Stimulated activated naive CD4-positive, alpha-beta T cell treated with Interleukin-2 at 50 U/mL for 16 hours (primary cell): ENCODE results near the gene SLC25A38.
"Not testable (repeated sequence)": the region's sequence is repeated elsewhere in the genome, so short reads cannot be mapped to it uniquely, and the experiment has no call there.

Experiments
- DNase-seq: peaks from one replicate; lab custom pipeline; 2025; lab: John Stamatoyannopoulos, UW

The SLC25A38 gene, protein sequence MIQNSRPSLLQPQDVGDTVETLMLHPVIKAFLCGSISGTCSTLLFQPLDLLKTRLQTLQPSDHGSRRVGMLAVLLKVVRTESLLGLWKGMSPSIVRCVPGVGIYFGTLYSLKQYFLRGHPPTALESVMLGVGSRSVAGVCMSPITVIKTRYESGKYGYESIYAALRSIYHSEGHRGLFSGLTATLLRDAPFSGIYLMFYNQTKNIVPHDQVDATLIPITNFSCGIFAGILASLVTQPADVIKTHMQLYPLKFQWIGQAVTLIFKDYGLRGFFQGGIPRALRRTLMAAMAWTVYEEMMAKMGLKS

DNA sequence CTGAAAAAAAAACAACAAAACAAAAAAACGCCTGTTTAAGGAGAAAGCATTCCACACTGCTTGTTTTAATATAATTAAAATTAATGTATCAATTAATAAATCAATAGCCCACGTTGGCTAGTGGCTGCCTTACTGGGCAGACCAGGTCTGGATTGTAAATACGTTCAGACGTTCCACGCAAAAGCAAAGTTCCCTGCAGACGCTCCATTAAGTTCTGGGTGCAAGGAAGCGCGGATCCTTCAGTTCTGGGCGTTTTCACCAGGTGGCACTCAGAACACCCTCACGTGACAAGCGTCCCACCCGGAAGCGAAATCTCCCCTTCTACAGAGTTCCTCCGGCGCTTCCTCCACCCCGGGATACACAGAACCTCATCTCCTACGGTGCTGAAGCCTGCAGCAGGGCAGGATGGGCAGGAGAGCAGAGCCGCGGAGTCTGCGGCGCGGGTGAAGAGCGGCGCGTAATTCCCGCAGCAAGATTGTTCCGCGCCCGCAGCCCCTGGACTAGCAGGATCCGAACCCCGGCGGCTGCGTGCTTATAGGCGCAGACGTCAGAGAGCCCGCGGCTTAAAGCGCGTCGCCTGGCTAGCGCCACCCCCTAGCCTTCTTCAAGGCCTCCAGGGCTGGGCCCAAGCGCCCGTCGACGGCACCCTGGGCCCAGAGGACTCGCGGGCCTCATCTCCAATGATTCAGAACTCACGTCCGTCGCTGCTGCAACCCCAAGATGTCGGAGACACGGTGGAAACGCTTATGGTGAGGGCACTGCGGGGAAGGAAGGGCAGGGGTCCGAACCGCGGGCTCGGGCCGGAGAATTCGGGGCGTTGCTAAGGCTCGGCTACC lies at the start of gene SLC25A38:
Gene SLC25A38, plus strand, starts transcription at position 326 of the 836 bp plus-strand sequence. Its CDS starts 355 bp downstream, at position 681.
- DNase-seq = no peak

DNA sequence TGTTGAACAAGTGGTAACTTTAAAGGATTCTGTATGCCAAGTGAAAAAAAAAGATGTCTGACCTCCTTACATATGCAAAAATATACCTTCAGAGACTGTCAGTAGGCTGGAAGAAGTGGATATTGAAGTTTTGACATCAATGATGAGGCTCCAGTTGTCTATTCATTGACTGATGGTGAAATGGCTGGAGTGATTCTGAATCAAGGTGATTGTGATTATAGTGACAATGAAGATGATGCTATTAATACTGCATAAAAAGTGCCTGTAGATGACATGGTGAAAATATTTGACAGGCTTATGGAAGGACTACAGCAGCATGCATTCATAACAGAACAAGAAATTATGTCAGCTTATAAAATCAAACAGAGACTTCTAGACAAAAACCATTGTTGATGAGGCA lies 49.6 kb upstream of the SLC25A38 start:
- DNase-seq = no peak

DNA sequence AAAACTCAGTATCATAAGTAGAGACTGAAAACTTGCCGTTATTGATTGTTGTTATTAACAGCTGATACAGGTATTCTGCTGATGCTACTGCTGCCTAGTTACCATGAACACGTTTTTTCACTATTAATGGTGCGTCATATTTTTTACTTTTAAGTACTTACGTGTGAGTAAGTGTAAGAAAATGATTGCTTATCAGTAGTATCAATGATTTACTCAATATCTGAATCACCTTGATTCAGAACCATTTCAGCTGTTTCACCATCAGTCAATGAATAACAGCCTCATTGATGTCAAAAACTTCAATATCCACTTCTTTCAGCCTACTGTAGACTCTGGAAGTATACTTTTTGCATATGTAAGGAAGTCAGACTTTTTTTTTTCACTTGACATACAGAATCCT lies 49.0 kb upstream of the SLC25A38 start:
- DNase-seq = no peak

DNA sequence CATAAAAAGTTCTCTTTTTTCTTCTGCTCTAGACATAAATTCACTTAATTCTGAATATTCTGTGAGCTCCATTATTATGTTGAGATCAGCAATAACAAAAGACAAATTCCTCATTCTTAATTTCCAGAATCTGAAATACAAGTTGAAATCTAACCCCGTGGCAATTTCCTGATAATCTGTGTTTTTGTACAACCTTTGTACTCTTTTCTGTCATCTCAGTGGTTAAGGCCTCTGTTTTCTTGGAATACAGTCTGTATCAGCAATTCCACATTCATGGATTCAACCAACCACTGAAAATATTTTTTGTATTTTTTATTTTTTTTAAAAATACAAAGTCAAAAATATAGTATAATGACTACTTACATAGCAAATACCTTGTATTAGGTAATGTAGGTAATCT lies 45.0 kb upstream of the SLC25A38 start:
- no peak for DNase-seq

DNA sequence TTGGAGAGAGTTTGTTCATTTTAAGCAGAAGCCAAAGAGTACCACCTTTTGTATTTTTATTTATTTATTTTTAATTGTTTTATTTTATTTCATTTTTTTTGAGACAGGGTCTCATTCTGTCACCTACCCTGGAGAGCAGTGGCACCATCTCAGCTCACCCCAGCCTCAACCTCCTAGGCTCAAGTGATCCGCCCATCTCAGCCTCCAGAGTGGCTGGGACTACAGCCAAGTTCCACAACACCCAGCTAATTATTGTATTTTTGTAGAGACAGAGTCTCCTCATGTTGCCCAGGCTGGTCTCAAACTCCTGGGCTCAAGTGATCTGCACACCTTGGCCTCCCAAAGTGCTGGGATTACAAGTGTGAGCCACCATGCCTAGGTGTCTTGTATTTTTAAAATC lies 44.1 kb upstream of the SLC25A38 start:
- DNase-seq = no peak

DNA sequence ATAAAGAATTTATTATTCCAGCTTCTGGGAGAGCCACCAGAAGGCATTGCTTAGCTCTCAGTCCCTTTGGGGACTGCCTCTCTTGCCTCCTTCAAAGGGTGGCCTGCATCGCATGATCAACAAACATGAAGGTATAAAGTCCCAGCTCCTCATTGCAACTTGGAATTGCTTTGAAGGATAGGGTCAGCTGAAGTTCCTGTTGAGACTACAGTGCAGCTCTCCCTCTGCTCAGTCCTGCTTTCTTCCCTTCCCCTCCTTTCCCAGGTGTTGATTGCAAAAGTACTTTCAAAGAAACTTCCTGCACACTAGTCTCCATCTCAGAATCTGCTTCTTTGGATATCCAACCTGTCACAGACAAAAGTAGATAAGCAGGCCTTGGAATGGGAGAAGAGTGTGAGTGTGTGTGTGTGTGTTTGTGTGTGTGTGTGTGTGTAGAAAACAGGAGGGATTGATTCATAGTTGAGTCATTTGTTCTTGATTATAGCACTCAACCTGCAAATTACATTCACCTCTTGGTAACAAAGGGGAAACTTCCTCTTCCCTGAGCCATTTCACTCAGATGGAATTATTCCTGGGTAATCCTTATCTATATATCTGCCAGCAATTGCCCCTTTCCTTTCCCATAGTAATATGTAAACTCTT lies 40.0 kb upstream of the SLC25A38 start:
- DNase-seq = no peak

DNA sequence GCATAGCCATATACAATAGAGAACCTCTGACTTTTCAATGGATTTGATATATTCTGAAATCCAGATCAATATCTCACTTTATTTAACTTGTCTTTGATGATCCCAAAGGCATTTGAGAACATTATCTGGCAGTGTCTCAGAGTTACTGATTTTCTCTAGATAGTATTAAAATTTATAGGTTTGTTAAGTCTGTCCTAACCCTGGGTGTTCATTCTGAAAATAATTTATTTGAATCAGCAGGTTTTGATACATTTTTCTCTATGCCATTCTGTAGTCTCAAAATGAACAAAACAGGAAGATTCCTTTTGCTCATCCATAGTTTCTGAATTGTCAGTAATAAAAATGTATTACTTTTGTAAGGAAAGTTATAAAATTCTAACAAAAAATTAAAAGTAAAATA lies 39.4 kb upstream of the SLC25A38 start:
- DNase-seq = no peak

DNA sequence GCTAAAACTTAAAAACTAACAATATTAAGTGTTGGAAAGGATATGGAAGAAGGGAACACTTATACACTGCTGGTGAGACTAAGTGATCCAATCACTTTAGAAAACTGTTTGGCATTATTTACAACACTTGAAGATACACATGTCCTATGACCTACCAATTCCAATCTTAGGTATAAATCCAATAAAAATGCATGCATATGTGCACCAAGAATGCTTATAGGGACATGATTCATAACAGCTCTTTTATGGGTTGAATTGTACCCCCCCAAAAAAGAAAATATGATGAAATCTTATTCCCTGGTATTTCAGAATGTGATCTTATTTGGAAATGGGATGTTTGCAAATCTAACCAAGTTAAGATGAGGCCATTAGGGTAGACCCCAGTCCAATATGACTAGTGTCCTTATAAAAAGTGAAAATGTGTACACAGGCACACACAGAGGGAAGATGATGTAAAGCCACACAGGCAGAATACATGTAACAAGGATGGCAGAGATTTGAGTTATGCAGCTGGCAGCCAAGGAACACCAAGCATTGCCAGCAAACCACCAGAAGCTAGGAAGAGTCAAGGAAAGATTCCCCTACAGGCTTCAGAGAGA lies 38.3 kb upstream of the SLC25A38 start:
- DNase-seq = no peak

DNA sequence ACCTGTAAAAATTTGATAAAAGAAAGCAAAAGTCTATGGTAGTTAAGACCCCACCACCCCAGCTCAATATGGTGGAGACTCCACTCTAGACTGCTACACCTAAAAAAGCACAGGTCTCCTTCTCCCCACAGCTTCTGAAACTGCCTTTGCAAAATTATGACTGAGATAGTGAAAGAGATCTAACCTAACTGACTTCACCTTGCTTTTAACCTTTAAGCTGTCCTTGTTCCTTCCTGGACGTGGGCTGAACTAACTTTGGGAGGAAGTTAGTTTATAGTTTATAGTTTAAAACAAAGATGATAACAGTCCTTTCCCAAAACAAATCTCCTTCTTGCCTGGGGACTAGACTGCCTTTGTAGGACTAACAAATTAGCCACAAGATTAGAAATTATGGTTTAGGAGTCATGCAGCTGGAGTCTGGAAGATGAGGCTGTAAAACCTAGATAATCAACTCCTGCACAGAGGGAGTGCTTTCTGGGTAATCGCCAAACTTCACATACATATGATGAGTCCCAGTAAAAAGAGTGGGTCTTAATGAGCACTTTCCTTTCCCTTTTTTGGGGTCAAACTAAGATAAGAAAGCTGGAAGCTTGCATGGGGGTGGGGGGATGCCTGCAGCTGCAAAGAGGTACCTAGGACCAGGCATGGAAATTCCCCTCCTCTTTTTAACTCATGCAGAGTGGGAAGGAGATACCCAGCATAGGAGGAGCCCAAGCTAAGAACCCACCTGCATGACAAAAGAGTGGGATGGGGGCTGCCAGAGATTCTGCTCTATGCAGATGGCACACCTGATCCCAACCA lies 36.2 kb upstream of the SLC25A38 start:
- DNase-seq = no peak

DNA sequence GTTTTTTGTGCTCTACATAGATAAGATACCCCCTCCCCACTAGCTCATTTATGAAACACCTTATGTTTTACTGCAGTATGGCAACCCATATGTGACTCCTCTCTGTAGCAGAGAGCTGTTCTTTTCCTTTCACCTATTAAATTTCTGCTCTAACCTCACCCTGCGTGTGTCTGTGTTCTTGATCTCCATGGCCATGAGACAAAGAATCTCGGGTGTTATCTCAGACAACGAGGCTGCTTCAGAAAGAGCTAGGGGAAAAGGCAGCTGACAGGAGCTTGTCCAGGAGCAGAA lies 35.6 kb upstream of the SLC25A38 start:
- DNase-seq = no peak

DNA sequence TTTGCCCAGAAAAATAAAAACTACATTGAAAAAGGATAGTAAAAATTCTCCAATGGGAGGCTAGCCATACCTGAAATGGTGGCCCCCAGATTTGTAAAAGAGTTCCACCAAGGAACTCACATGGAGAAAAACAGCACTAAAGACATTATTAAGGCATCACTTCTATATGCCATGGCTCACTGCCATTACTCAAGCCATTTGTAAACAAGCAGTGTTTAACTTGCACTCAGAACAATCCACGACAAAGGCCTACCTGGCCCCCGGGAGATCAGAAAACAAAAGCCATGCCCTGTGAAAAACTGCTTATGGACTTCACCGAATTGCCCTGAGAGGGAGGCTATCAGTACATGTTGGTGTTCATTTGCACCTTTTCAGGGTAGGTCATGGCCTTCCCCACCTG lies 34.1 kb upstream of the SLC25A38 start:
- DNase-seq = no peak

DNA sequence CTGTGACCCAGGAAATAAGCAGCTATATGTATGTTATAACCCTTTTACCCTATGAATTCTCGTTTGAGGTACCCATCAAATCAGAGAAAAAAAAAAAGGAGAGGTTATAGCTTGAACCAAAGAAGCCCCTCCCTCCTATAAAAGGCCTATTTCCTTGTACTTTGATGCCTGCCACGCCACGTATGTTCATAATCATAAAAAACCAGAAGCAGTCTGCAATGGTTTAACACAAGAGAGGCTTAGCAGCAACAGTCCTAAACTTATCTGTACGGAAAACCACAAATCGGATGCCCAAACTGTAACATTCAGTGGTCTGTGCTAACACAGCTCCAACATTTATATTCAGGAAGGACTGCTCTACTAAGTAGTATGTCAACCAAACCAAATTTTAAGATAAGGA lies 32.5 kb upstream of the SLC25A38 start:
- no peak for DNase-seq

DNA sequence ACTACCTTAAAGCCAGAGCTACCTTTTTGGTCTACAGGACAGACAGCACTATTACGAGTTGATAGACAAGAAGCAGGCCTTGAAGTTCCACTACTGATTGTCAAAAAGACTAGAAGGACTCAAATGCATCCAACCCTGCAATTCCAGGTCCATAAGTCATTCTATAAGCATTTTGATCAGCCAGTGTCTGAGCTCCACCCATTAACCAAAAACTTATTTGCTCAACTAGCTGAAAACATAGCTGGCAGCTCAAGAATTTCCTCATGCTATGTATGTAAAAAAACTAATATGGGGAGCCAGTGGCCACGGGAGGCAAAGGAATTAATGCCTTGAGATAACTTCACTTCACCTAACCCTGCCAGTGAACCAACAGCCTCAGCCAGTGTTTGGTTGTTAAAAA lies 32.0 kb upstream of the SLC25A38 start:
- not testable (repeated sequence) for DNase-seq

DNA sequence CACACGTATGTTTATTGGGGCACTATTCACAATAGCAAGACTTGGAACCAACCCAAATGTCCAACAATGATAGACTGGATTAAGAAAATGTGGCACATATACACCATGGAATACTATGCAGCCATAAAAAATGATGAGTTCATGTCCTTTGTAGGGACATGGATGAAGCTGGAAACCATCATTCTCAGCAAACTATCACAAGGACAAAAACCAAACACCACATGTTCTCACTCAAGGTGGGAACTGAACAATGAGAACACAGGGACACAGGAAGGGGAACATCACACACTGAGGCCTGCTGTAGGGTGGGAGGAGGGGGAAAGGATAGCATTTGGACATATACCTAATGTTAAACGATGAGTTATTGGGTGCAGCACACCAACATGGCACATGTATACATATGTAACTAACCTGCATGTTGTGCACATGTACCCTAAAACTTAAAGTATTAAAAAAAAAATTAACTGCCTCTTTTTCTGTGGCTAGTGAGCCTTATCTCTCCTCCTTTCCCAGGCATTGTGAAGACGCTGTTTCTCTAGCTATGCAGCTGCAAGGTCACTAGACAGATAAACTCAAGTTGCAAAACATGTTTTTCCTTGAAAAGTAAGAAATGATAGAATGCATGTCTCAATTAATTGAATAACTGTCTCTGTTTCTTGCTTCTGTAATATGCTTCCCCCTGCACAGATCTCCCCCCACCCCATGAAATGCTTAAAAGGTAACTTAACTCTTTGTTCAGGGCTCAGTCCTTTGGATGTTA lies 29.8 kb upstream of the SLC25A38 start:
- DNase-seq = not testable (repeated sequence)

DNA sequence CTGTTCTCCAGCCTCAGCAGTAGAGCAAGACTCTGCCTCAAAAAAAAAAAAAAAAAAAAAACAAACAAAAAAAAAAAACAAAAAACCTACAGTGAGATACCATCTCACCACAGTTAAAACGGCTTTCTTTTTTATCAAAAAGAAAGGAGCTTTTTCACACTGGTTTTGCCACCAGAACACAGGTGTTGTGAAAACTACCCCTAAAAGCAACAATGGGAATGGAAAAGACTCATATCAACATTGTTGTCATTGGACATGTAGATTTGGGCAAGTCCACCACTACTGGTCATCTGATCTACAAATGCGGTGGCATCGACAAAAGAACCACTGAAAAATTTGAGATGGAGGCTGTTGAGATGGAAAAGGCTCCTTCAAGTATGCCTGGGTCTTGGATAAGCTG lies 24.8 kb upstream of the SLC25A38 start:
- no peak for DNase-seq

DNA sequence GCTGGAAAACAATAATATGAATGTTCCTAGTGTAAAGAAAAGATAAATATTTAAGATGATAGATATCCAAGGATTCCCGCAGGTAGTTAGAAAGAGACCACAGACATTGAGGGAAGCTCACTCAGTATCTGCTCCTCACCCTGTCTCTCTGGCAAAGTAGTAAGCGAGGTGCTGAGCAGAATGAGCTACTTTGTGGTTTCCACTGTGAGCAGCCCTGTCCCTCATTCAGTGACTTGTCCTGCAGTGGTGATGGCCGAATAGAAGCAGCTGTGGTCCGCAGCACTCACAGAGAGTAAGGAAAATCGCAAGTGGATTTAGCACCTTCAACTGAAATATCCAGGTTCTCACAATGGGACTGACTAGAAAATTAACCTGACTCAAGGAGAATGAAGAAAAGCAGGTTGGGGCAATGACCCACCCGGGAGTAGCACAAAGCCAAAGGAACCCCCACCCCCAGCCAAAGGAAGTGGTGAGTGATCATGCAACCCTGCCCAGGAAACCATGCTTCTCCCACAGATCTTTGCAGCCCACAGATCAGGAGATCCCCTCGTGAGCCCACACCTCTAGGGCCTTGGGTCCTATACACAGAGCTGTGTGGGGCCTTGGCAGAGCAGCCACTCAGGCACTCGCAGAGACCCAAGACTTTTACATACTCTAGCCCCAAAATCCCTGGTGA lies 21.8 kb upstream of the SLC25A38 start:
- peak; percentile 57 for DNase-seq

DNA sequence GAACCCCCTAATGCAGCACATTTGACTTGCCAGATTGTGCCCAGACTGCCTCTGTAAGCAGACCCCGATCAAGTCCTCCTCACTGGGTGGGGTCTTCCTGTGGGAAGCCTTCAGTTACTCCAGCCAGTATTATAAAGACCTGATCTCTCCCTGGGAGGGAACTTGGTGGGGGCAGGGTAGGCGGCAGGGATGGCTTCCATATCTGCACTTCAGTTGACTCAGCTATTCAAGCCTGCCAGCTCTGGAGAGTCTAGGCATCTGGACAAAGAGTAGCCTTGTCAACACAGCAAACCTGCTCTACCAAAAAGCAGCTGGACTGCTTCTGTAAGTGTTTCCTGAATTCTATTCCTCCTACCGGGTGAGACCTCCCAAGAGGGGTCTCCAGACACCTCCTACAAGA lies 21.0 kb upstream of the SLC25A38 start:
- no peak for DNase-seq

DNA sequence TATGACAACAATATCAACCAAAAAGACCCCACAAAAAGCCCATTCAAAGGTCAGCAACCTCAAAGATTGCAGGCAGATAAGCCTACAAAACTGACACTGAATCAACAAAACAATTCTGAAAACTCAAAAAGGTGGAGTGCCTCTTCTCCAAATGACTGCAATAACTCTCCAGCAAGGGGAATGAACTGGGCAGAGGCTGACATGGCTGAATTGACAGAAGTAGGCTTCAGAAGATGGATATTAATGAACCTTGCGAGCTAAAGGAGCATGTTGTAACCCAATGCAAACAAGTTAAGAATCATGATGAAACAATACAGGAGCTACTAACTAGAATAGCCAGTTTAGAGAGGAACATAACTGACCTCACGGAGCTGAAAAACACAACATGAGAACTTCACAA lies 20.4 kb upstream of the SLC25A38 start:
- no peak for DNase-seq

DNA sequence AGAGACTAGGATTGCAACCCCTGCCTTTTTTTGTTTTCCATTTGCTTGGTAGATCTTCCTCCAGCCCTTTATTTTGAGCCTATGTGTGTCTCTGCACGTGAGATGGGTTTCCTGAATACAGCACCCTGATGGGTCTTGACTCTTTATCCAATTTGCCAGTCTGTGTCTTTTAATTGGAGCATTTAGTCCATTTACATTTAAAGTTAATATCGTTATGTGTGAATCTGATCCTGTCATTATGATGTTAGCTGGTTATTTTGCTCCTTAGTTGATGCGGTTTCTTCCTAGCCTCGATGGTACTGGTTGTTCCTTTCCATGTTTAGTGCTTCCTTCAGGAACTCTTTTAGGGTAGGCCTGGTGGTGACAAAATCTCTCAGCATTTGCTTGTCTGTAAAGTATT lies 12.7 kb upstream of the SLC25A38 start:
- not testable (repeated sequence) for DNase-seq

DNA sequence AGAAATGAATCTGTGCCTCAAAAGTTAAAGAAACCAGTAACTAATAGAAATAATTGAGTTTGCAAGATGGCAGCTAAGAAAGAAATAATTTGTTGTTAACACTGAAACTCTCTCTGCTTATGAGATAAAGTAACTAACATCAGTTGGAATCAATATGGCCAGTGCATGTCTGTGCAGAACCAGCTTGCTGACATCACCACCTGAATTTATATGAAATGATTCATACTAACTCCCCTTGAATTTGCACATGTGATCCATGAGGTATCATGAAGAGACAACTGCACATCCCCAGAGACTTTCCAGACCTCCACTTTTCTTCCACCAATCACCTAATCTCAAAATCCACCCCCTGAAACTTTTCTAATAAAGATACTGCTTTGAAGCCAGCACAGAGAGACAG lies 10.3 kb upstream of the SLC25A38 start:
- DNase-seq = no peak
